Measurements from ENCODE around the gene POM121L2.
"Not testable (repeated sequence)": the region's sequence is repeated elsewhere in the genome, so short reads cannot be mapped to it uniquely, and the experiment has no call there.

POM121L2 gene

DNA sequence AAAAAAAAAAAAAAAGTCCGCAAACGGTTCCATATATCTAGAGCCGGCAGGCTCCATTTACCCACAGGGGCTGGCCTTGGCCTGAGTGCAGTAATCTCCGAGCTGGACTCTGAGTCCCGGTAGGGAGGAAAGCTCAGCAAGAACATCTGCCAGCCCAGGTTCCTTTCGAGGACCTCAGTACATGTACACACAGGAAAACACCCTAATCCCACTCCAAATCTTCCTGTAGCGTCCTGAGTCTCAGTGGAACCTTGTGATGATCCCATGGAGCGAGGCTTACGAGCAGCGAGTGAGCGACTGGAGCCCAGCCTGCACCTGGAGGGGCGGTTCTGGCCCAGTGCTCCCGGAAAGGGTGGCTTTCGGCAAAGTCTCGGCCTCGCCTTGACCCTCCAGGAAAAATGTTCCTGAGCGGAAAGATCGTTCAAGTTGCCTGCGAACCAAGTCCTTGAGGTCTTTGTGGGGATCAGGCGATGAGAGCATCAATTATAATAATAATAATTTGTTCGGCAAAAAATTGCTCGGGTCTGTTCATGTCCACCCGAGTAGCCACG is 32.5 kb downstream of the POM121L2 start:
- peak overlapping the region; percentile 63 for H3K4me3 ChIP-seq (ENCODE audit: low read length)
- no peak for DNase-seq (ENCODE audit: low read depth)
- TF ChIP-seq CTCF (IDR thresholded peaks at IDR 0.05; ENCODE audit: insufficient read depth, low read depth, low read length, missing control alignments) = no peak

- DNase-seq (ENCODE audit: low read depth) = peak; percentile 37
- H3K4me3 ChIP-seq (ENCODE audit: low read length) = no peak overlapping the region
- no peak for TF ChIP-seq CTCF (IDR thresholded peaks at IDR 0.05; ENCODE audit: insufficient read depth, low read depth, low read length, missing control alignments)
Observed at GRCh38 chr6:27275025-27275956, 36.8 kb downstream of the POM121L2 start.

GRCh38 chr6:27273783-27274182 is 38.3 kb downstream of the POM121L2 start:
- no peak overlapping the region for H3K4me3 ChIP-seq (ENCODE audit: low read length)
- DNase-seq (ENCODE audit: low read depth) = no peak
- TF ChIP-seq CTCF (IDR thresholded peaks at IDR 0.05; ENCODE audit: insufficient read depth, low read depth, low read length, missing control alignments) = no peak

DNA sequence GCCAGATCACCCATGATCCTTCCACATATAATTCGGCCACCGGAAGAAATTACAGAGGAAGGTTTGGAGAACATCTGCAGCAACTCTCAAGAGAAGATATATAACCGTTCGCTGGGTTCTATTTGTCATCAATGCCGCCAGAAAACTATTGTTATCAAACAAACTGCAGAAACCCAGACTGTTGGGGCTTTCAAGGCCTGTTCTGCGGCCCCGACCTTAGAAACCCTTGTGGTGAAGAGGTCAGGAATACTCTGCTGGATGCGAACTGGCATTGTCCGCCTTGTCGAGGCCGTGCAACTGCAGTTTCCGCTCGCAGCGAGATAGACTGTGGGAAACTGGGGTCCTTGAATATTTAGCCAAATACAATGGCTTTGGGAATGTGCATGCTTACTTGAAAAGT is 43.3 kb downstream of the POM121L2 start:
- no peak for DNase-seq (ENCODE audit: low read depth)
- no peak overlapping the region for H3K4me3 ChIP-seq (ENCODE audit: low read length)
- TF ChIP-seq CTCF (IDR thresholded peaks at IDR 0.05; ENCODE audit: insufficient read depth, low read depth, low read length, missing control alignments) = no peak

GRCh38 chr6:27267857-27268434 is 44.1 kb downstream of the POM121L2 start:
- TF ChIP-seq CTCF (IDR thresholded peaks at IDR 0.05; ENCODE audit: insufficient read depth, low read depth, low read length, missing control alignments) = no peak
- peak overlapping the region; percentile 26 for H3K4me3 ChIP-seq (ENCODE audit: low read length)
- DNase-seq (ENCODE audit: low read depth) = no peak

GRCh38 chr6:27267003-27267402 is 45.1 kb downstream of the POM121L2 start:
- DNase-seq (ENCODE audit: low read depth); H3K4me3 ChIP-seq (ENCODE audit: low read length): not testable (repeated sequence)

GRCh38 chr6:27263886-27264285 is 48.2 kb downstream of the POM121L2 start:
- no peak for TF ChIP-seq CTCF (IDR thresholded peaks at IDR 0.05; ENCODE audit: insufficient read depth, low read depth, low read length, missing control alignments)
- H3K4me3 ChIP-seq (ENCODE audit: low read length) = no peak overlapping the region
- DNase-seq (ENCODE audit: low read depth) = no peak
